GM06990 (cell line): ENCODE data around the gene CIZ1.

Experiments used
- DNase-seq: peaks from one replicate; pipeline ENCODE4 v3.0.0-alpha.2; 2011; ENCODE audit not compliant: insufficient read length; ENCODE audit errors: extremely low read depth
- H3K27me3 ChIP-seq: replicated peaks from 2 replicates; pipeline ENCODE4 v1.6.0; 2011; ENCODE audit warnings: low read length; ENCODE audit not compliant: control insufficient read depth, insufficient read depth
- H3K36me3 ChIP-seq: 2 replicates; pipeline ENCODE4 v1.5.1; 2011; ENCODE audit warnings: low read length; ENCODE audit not compliant: control insufficient read depth, insufficient read depth
- H3K4me3 ChIP-seq: replicated peaks from 2 replicates; pipeline ENCODE4 v1.5.1; 2011; ENCODE audit warnings: low read depth, mild to moderate bottlenecking, control low read depth, low read length
- TF ChIP-seq, protein P1 (sequence below): IDR thresholded peaks from 2 replicates; pipeline ENCODE4 v1.5.1; 2011; ENCODE audit warnings: low read length, control low read depth, mild to moderate bottlenecking, inconsistent platforms; ENCODE audit not compliant: insufficient read depth, poor library complexity, severe bottlenecking

The CIZ1 gene

DNA sequence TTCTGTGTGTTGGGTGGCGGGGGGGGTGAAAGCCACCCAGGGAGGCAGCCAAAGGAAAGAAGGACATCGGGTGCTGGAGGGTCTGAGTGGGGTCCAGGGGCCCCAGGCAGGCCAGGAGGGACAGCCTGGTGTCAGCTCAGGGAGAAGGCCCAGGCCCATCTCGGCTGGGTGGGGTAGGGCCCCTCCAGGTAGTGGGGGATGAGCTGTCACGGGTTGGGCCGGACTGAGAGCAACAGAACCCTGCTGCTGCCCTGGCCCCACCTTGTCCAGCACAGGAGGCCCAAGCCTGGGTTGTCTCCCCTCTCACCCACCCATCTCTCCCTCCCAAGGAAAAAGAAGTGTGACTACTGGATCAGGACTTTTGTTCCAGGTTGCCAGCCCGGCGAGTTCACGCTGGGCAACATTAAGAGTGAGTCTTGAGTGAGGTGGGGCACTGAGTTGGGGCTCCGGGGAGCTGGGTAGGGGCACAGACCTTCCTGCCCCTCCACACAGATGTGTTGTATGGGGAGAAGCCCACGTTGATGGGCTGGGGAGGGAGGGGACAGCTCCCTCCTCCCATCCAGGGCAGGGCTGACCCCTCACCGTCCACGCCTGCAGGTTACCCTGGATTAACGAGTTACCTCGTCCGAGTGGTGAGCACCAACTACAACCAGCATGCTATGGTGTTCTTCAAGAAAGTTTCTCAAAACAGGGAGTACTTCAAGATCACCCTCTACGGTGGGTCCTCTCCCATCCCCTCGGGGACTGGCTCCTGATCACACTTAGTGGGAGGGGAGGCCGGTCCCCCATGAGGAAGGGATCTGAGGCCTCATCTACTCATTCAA is 39.9 kb downstream of the CIZ1 start:
- Histone ChIP-seq H3K27me3 (no peaks in the 10 kb centered on the region; the same call in none of the 2 replicates), H3K4me3 (no peak overlapping the region), H3K36me3 (no peaks in the 10 kb centered on the region)
- TF ChIP-seq, protein P1, sequence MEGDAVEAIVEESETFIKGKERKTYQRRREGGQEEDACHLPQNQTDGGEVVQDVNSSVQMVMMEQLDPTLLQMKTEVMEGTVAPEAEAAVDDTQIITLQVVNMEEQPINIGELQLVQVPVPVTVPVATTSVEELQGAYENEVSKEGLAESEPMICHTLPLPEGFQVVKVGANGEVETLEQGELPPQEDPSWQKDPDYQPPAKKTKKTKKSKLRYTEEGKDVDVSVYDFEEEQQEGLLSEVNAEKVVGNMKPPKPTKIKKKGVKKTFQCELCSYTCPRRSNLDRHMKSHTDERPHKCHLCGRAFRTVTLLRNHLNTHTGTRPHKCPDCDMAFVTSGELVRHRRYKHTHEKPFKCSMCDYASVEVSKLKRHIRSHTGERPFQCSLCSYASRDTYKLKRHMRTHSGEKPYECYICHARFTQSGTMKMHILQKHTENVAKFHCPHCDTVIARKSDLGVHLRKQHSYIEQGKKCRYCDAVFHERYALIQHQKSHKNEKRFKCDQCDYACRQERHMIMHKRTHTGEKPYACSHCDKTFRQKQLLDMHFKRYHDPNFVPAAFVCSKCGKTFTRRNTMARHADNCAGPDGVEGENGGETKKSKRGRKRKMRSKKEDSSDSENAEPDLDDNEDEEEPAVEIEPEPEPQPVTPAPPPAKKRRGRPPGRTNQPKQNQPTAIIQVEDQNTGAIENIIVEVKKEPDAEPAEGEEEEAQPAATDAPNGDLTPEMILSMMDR: no peak
- no peak for DNase-seq

DNA sequence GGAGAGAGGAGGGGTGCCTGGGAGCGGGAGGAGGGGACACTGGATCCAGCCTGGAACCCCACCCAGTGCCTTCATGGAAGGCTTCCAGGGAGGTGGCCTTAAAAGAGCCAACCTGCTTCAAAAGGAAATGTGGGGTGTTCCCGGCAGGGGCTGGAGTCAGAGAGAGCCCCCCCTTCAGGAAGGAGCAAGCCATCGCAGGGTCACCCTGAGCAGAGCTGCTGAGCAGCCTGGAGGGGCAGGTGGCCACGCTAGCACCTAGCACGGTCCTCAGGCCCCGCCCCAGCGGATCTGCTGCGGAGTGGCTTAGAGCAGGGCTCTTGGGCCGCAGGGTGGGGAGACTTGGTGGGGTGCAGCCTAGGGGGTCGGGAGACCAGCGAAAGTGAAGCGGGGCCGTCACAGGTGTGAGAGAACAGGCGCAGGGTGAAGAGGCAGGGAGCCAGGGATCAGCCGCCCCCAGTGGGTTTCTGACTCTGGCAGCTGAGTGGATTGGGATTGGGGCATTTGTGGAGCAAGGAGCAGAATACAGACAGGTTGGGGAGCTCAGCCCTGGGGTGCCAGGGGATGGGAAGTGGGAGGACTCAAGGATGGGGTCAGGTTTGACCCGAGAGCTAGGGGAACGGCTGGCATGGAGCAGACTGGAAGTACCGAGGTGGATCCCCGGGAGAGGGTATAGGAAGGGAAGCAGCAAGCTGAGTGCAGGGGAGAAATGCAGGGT is 40.6 kb downstream of the CIZ1 start:
- Histone ChIP-seq H3K27me3 (no peaks in the 10 kb centered on the region; the same call in none of the 2 replicates), H3K4me3 (no peak overlapping the region), H3K36me3 (no peaks in the 10 kb centered on the region)
- DNase-seq: no peak
- TF ChIP-seq, protein P1: peak; percentile 54

DNA sequence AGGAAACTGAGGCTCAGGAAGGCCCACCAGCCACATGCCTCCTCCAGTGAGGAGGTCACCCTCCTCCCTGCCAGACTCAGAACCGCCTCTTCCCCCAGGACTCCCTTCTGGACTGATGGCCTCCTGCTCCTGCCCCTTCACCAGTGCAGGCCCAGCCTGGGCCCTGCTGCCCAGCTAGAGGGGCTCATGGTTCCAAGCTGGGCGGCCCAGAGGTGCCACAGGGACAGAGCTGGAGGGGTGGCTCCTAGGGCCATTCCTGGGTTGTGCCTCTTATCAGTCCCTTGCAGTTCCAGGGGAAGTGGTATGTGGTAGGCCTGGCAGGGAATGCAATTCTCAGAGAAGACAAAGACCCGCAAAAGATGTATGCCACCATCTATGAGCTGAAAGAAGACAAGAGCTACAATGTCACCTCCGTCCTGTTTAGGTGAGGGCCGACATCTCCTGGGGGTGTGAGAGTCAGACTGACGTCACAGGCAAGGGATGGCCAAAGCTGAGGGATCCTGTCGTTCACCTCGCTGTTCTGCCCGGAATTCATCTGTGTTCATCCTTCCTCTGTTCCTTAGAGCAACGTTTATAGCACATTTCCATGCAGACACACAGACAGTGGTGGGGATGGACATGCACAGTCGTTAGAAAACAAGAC is 41.3 kb downstream of the CIZ1 start:
- no peak overlapping the region for H3K4me3 ChIP-seq
- H3K27me3 ChIP-seq: no peaks in the 10 kb centered on the region; the same call in none of the 2 replicates
- no peak for DNase-seq
- no peaks in the 10 kb centered on the region for H3K36me3 ChIP-seq
- TF ChIP-seq, protein P1: no peak

DNA sequence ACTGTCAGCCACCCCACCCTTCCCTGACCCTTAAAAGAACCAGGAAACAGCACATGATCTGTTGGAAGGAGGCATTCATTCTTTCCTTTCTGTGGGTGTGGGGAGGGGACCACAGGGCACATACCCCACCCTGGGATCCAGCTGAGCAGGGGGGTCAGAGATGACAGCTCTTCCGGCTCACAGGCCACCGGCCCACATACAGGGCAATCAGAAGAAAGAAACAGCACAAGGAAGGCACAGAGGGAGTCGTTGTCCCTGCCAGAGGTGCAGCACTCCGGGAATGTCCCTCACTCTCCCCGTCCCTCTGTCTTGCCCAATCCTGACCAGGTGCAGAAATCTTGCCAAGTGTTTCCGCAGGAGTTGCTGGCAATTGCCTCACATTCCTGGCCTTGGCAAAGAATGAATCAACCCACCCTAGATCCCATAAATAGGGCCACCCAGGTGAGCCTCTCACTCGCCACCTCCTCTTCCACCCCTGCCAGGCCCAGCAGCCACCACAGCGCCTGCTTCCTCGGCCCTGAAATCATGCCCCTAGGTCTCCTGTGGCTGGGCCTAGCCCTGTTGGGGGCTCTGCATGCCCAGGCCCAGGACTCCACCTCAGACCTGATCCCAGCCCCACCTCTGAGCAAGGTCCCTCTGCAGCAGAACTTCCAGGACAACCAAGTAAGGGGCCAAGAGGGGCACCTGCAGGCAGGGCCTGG is 42.2 kb downstream of the CIZ1 start, which contains the start of gene LCN2:
Gene LCN2 (plus strand): TSS at position 453 of the 701 bp plus-strand sequence. CDS start 73 bp downstream, at position 526.
- TF ChIP-seq, protein P1: no peak
- no peaks in the 10 kb centered on the region for H3K36me3 ChIP-seq
- H3K4me3 ChIP-seq: no peak within 1 kb of the TSS
- H3K27me3 ChIP-seq: no peaks in the 10 kb centered on the region; the same call in none of the 2 replicates
- no peak for DNase-seq

DNA sequence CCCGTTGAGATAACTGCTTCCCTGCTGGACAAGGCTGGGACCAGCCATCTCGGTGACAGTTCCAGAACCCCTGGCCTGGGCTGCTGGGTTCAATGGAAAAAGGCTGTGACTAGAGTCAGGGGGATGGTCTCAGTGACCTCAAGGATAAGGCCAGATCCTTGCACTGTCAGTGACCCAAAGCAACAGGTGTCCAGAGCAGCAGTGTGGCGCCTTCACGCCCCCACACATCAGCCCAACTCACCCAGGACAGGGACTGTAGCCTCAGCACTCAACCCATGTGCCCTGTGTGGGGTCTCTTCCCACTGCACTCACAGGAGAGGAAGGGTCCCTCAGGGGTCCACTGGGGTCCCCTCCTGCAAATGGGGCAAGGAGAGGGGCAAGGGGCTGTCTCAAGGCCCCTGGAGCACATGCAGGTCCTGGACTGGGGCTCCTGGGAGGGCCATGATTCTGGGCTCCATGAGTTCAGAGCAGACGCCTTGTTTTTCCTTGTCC is 42.8 kb downstream of the CIZ1 start:
- no peak for DNase-seq
- Histone ChIP-seq H3K36me3 (no peaks in the 10 kb centered on the region), H3K4me3 (no peak overlapping the region), H3K27me3 (no peaks in the 10 kb centered on the region; the same call in none of the 2 replicates)
- TF ChIP-seq, protein P1: no peak
